ENCODE data around the gene HM13.

DNA sequence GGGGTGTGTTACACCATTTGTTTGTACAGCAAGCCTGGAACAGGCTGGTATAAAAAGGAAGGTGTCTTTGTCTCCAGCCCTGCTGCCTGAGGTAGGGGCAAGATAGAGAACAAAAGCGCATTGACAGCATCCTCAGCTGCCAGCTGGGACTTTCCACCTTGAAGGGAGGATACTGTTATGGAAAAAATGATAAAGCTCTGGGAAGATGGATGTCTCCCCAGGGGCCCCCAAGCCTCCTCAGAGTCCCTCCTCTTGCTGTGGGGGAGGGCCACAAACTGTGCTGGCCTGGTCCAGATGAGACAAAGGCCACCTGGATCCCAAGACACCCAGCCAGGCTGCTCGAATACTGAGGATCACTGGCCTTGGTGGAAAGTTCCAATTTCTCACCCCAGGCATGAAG lies 26.1 kb upstream of the HM13 start:
- TF ChIP-seq, protein P1, sequence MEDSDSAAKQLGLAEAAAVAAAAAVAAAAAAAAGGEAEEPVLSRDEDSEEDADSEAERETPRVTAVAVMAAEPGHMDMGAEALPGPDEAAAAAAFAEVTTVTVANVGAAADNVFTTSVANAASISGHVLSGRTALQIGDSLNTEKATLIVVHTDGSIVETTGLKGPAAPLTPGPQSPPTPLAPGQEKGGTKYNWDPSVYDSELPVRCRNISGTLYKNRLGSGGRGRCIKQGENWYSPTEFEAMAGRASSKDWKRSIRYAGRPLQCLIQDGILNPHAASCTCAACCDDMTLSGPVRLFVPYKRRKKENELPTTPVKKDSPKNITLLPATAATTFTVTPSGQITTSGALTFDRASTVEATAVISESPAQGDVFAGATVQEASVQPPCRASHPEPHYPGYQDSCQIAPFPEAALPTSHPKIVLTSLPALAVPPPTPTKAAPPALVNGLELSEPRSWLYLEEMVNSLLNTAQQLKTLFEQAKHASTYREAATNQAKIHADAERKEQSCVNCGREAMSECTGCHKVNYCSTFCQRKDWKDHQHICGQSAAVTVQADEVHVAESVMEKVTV (CRISPR knock-in tag; IDR thresholded peaks at IDR 0.05), result no peak
- TF ChIP-seq, protein P2, sequence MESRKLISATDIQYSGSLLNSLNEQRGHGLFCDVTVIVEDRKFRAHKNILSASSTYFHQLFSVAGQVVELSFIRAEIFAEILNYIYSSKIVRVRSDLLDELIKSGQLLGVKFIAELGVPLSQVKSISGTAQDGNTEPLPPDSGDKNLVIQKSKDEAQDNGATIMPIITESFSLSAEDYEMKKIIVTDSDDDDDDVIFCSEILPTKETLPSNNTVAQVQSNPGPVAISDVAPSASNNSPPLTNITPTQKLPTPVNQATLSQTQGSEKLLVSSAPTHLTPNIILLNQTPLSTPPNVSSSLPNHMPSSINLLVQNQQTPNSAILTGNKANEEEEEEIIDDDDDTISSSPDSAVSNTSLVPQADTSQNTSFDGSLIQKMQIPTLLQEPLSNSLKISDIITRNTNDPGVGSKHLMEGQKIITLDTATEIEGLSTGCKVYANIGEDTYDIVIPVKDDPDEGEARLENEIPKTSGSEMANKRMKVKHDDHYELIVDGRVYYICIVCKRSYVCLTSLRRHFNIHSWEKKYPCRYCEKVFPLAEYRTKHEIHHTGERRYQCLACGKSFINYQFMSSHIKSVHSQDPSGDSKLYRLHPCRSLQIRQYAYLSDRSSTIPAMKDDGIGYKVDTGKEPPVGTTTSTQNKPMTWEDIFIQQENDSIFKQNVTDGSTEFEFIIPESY (CRISPR knock-in tag; IDR thresholded peaks at IDR 0.05), result no peak
- no peak for TF ChIP-seq SP1 (CRISPR knock-in tag; IDR thresholded peaks at IDR 0.05)
- TF ChIP-seq, protein P3, sequence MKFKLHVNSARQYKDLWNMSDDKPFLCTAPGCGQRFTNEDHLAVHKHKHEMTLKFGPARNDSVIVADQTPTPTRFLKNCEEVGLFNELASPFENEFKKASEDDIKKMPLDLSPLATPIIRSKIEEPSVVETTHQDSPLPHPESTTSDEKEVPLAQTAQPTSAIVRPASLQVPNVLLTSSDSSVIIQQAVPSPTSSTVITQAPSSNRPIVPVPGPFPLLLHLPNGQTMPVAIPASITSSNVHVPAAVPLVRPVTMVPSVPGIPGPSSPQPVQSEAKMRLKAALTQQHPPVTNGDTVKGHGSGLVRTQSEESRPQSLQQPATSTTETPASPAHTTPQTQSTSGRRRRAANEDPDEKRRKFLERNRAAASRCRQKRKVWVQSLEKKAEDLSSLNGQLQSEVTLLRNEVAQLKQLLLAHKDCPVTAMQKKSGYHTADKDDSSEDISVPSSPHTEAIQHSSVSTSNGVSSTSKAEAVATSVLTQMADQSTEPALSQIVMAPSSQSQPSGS (CRISPR knock-in tag; IDR thresholded peaks at IDR 0.05), result no peak
- TF ChIP-seq ZNF121 (CRISPR knock-in tag; conservative IDR thresholded peaks at IDR 0.05), result no peak
- TF ChIP-seq, protein P4, sequence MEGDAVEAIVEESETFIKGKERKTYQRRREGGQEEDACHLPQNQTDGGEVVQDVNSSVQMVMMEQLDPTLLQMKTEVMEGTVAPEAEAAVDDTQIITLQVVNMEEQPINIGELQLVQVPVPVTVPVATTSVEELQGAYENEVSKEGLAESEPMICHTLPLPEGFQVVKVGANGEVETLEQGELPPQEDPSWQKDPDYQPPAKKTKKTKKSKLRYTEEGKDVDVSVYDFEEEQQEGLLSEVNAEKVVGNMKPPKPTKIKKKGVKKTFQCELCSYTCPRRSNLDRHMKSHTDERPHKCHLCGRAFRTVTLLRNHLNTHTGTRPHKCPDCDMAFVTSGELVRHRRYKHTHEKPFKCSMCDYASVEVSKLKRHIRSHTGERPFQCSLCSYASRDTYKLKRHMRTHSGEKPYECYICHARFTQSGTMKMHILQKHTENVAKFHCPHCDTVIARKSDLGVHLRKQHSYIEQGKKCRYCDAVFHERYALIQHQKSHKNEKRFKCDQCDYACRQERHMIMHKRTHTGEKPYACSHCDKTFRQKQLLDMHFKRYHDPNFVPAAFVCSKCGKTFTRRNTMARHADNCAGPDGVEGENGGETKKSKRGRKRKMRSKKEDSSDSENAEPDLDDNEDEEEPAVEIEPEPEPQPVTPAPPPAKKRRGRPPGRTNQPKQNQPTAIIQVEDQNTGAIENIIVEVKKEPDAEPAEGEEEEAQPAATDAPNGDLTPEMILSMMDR (IDR thresholded peaks at IDR 0.05 in 2 of 3, conservative IDR thresholded peaks at IDR 0.05 in 1 of 3; ENCODE audit: insufficient read depth in 2 of 3, low read depth in 1 of 3, low read length in 3 of 3), result no peak
- TF ChIP-seq KDM4B (IDR thresholded peaks at IDR 0.05; ENCODE audit: borderline replicate concordance in 2 of 2, low read depth in 1 of 2), result no peak
